RWPE1 (cell line): Measurements from ENCODE around the gene TXNDC5.

Experiments
- CTCF ChIA-PET: fragments of 350-600 bp; sonication (Branson Sonifier 250); formaldehyde crosslinking; extraction: SDS; loops from one replicate; lab custom pipeline; 2021; lab: Yijun Ruan, JAX
- POLR2A ChIA-PET: fragments of 400-600 bp; formaldehyde crosslinking; extraction: SDS; loops from one replicate; lab custom pipeline; 2020; ENCODE audit warnings: antibody characterized with exemption; ENCODE audit not compliant: low non-redundant PET; lab: Yijun Ruan, JAX
- DNase-seq: peaks from one replicate; pipeline ENCODE4 v3.0.0; 2012; ENCODE audit warnings: low spot score
- H3K27ac ChIP-seq: fragments of 450-650 bp; 2 replicates; pipeline ENCODE4 v1.5.1; 2017
- CTCF ChIP-seq: fragments of 450-650 bp; conservative IDR thresholded peaks from 2 replicates; pipeline ENCODE4 v1.5.1; 2017; ENCODE audit warnings: low read depth, mild to moderate bottlenecking

TXNDC5 gene

GRCh38 chr6:7918403-7918802 is 7.8 kb upstream of the TXNDC5 start:
- no peak for DNase-seq
- CTCF ChIA-PET: no interaction called here
- POLR2A ChIA-PET: interaction anchor here (1.2 kb wide), 1 partner anchor 9 kb away, joined by 3 read pairs; no protein-coding TSS in a partner anchor
- no peak for TF ChIP-seq CTCF
- no peak overlapping the region for H3K27ac ChIP-seq

- H3K27ac ChIP-seq: no peak overlapping the region
- no peak for DNase-seq
- ChIA-PET POLR2A (interaction anchor here (1.2 kb wide), 1 partner anchor 8 kb away, joined by 3 read pairs; no protein-coding TSS in a partner anchor), CTCF (no interaction called here)
- no peak for TF ChIP-seq CTCF
Measured at GRCh38 chr6:7917729-7918128, 7.1 kb upstream of the TXNDC5 start.

- no peak overlapping the region for H3K27ac ChIP-seq
- ChIA-PET POLR2A (no interaction called here), CTCF (no interaction called here)
Measured at GRCh38 chr6:7916959-7917358, 6.4 kb upstream of the TXNDC5 start.

GRCh38 chr6:7914991-7915789 is 4.6 kb upstream of the TXNDC5 start:
- POLR2A ChIA-PET: no interaction called here
- TF ChIP-seq CTCF: no peak
- no peak overlapping the region for H3K27ac ChIP-seq
- no peak for DNase-seq
- CTCF ChIA-PET: no interaction called here

More at GRCh38 chr6:7916959-7917358, 6.4 kb upstream of the TXNDC5 start:
- DNase-seq: no peak
- TF ChIP-seq CTCF: no peak

- no peak overlapping the region for H3K27ac ChIP-seq
- POLR2A ChIA-PET: no interaction called here
- no peak for DNase-seq
- CTCF ChIA-PET: interaction anchor here (0.5 kb wide), 1 partner anchor 13 kb away, joined by 3 read pairs; no protein-coding TSS in a partner anchor
- TF ChIP-seq CTCF: no peak
Measured at GRCh38 chr6:7914311-7914710, 3.7 kb upstream of the TXNDC5 start.

GRCh38 chr6:7912736-7913517 is 2.3 kb upstream of the TXNDC5 start:
- no peak overlapping the region for H3K27ac ChIP-seq
- DNase-seq: no peak
- ChIA-PET CTCF (interaction anchor here (0.6 kb wide), 1 partner anchor 147 kb away, joined by 3 read pairs; no protein-coding TSS in a partner anchor), POLR2A (no interaction called here)
- TF ChIP-seq CTCF: no peak
